ENCODE measurements around the gene CACNA1B. TPM values are rescaled to one million over a fixed set of nuclear protein-coding genes. Genes with fewer than 3 reads are reported as not detected.
"Not testable (repeated sequence)": the region's sequence is repeated elsewhere in the genome, so short reads cannot be mapped to it uniquely, and the experiment has no call there.

Gene CACNA1B
- total and polyA plus RNA-seq, 11 donors, result 0.03 to 0.25 (median 0.13) TPM

GRCh38 chr9:138014563-138014945 lies 137.0 kb downstream of the CACNA1B start:
- Histone ChIP-seq H3K27ac (no peak overlapping the region), H3K9me3 (no peaks in the 10 kb centered on the region), H3K4me1 (peaks cover 0 to 6% (median 0%) of the 10 kb centered on the region in 12 donors), H3K36me3 (no peaks in the 10 kb centered on the region), H3K27me3 (no peaks in the 10 kb centered on the region), H3K4me3 (no peak overlapping the region)
- ATAC-seq, result peak in 2 of 4 donors; percentile 10 to 38
- TF ChIP-seq POLR2A (IDR thresholded peaks at IDR 0.05), result no peak
- no peak for TF ChIP-seq CTCF (IDR thresholded peaks at IDR 0.05)
- intact Hi-C loops (cut with DNase I), result no loop called here
- WGBS, 4 donors, result 73 to 87% (median 84%) methylated on average over 4 to 6 of the region's 6 CpGs
- peak in 1 of 5 donors; percentile 16 for DNase-seq

- H3K4me1 ChIP-seq, result peaks cover 0 to 6% (median 0%) of the 10 kb centered on the region in 12 donors
- no peaks in the 10 kb centered on the region for H3K27me3 ChIP-seq
- TF ChIP-seq POLR2A (IDR thresholded peaks at IDR 0.05) (no peak), CTCF (IDR thresholded peaks at IDR 0.05) (no peak)
- intact Hi-C loops (cut with DNase I), result no loop called here
- DNase-seq, result peak in 1 of 5 donors; percentile 43
- H3K27ac ChIP-seq, result no peak overlapping the region
- WGBS, 4 donors, result 74 to 82% (median 76%) methylated on average over 20 to 25 of the region's 25 CpGs
- H3K4me3 ChIP-seq, result no peak overlapping the region
- peak in 1 of 4 donors; percentile 7 for ATAC-seq
- H3K36me3 ChIP-seq, result no peaks in the 10 kb centered on the region
- H3K9me3 ChIP-seq, result no peaks in the 10 kb centered on the region
These were observed 137.6 kb downstream of the CACNA1B start for GRCh38 chr9:138015021-138015829.

GRCh38 chr9:138016406-138017187 lies 139.0 kb downstream of the CACNA1B start:
- H3K36me3 ChIP-seq, result no peaks in the 10 kb centered on the region
- no peak overlapping the region for H3K27ac ChIP-seq
- TF ChIP-seq CTCF (IDR thresholded peaks at IDR 0.05), result no peak
- TF ChIP-seq POLR2A (IDR thresholded peaks at IDR 0.05), result no peak
- intact Hi-C loops (cut with DNase I), result no loop called here
- peaks cover 0 to 3% (median 0%) of the 10 kb centered on the region in 9 donors for H3K27me3 ChIP-seq
- no peak overlapping the region for H3K4me3 ChIP-seq
- DNase-seq, result peak in 1 of 5 donors; percentile 25
- H3K9me3 ChIP-seq, result no peaks in the 10 kb centered on the region
- 77 to 92% (median 89%) methylated on average over 22 to 33 of the region's 33 CpGs for WGBS, 4 donors
- no peak for ATAC-seq
- peaks cover 0 to 6% (median 0%) of the 10 kb centered on the region in 12 donors for H3K4me1 ChIP-seq

GRCh38 chr9:138017200-138017599 lies 139.6 kb downstream of the CACNA1B start:
- peaks cover 0 to 6% (median 0%) of the 10 kb centered on the region in 12 donors for H3K4me1 ChIP-seq
- peaks cover 0 to 9% (median 1%) of the 10 kb centered on the region in 9 donors for H3K27me3 ChIP-seq
- DNase-seq (peak in 1 of 5 donors; percentile 52), ATAC-seq (no peak)
- WGBS, 4 donors, result 83 to 90% (median 87%) methylated on average over 13 of the region's 13 CpGs
- TF ChIP-seq CTCF (IDR thresholded peaks at IDR 0.05) (no peak), POLR2A (IDR thresholded peaks at IDR 0.05) (no peak)
- H3K36me3 ChIP-seq, result no peaks in the 10 kb centered on the region
- no peak overlapping the region for H3K4me3 ChIP-seq
- no peak overlapping the region for H3K27ac ChIP-seq
- H3K9me3 ChIP-seq, result no peaks in the 10 kb centered on the region
- intact Hi-C loops (cut with DNase I), result no loop called here

- peaks cover 3 to 27% (median 17%) of the 10 kb centered on the region in 9 donors for H3K27me3 ChIP-seq
- intact Hi-C loops (cut with DNase I); H3K36me3 ChIP-seq; H3K9me3 ChIP-seq; ATAC-seq; H3K27ac ChIP-seq; H3K4me3 ChIP-seq; H3K4me1 ChIP-seq: not testable (repeated sequence)
- peak in 1 of 5 donors; percentile 44 for DNase-seq
- WGBS, 4 donors, result 75 to 80% (median 78%) methylated on average over 10 of the region's 10 CpGs
These were observed 141.9 kb downstream of the CACNA1B start for GRCh38 chr9:138019514-138019913.
